HepG2 (cell line): Measurements from ENCODE around the gene SNX9. TPM values are rescaled to one million over a fixed set of nuclear protein-coding genes. Genes with fewer than 3 reads are reported as not detected.

ENCODE experiments used
- CREM ChIP-seq, 2 experiments: sonication (generic) in 1 of 2; formaldehyde crosslinking in 1 of 2; IDR thresholded peaks; 2 replicates each; pipeline versions ENCODE4 v1.4.0 to v1.6.1; 2016 to 2020; ENCODE audit warnings: antibody characterized with exemption in 1 of 2, mild to moderate bottlenecking in 1 of 2, missing genetic modification reagents in 1 of 2
- FOXA1 ChIP-seq, 2 experiments: fragments of 450-650 bp in 1 of 2; sonication (generic) in 1 of 2; formaldehyde crosslinking in 1 of 2; IDR thresholded peaks; 2 replicates each; pipeline versions ENCODE4 v1.4.0 to v1.6.1; 2016 to 2020; ENCODE audit warnings: missing genetic modification reagents in 1 of 2
- LBX2 ChIP-seq: sonication (generic); formaldehyde crosslinking; IDR thresholded peaks from 2 replicates; pipeline ENCODE4 v1.5.0; 2020; ENCODE audit warnings: missing genetic modification reagents, mild to moderate bottlenecking, borderline replicate concordance
- MAZ ChIP-seq, 2 experiments: sonication (generic) in 1 of 2; formaldehyde crosslinking in 1 of 2; IDR thresholded peaks; 2 replicates each; pipeline versions ENCODE4 v1.5.0 to v1.6.1; 2012 to 2020; ENCODE audit warnings: low read depth in 2 of 2, mild to moderate bottlenecking in 2 of 2, borderline replicate concordance in 1 of 2, improper control_type of control experiment in 1 of 2, low read length in 1 of 2, missing genetic modification reagents in 1 of 2, moderate library complexity in 1 of 2
- MYC ChIP-seq: sonication (generic); formaldehyde crosslinking; IDR thresholded peaks from 2 replicates; pipeline ENCODE4 v1.9.0; 2021; ENCODE audit warnings: missing genetic modification reagents, borderline replicate concordance
- NONO ChIP-seq, 2 experiments: fragments of 450-650 bp in 1 of 2; sonication (generic) in 1 of 2; formaldehyde crosslinking in 1 of 2; IDR thresholded peaks in 1 of 2; conservative IDR thresholded peaks in 1 of 2; 2 replicates each; pipeline versions ENCODE4 v1.6.1 to v1.8.0; 2017 to 2022; ENCODE audit warnings: mild to moderate bottlenecking in 1 of 2, missing genetic modification reagents in 1 of 2, moderate library complexity in 1 of 2
- NR1H2 ChIP-seq: sonication (generic); formaldehyde crosslinking; IDR thresholded peaks from 2 replicates; pipeline ENCODE4 v1.8.1; 2022; ENCODE audit warnings: low read depth, missing genetic modification reagents, borderline replicate concordance
- TCF12 ChIP-seq, 2 experiments: fragments of 450-650 bp in 1 of 2; sonication (generic) in 1 of 2; formaldehyde crosslinking in 1 of 2; IDR thresholded peaks; 2 replicates each; pipeline versions ENCODE4 v1.6.1 to v1.8.0; 2017 to 2022; ENCODE audit warnings: antibody characterized with exemption in 1 of 2, mild to moderate bottlenecking in 1 of 2, missing genetic modification reagents in 1 of 2, moderate library complexity in 1 of 2
- TCF7 ChIP-seq: sonication (generic); IDR thresholded peaks from 2 replicates; pipeline ENCODE4 v1.6.1; 2016; ENCODE audit warnings: antibody characterized with exemption, low read depth
- THYN1 ChIP-seq: sonication (generic); formaldehyde crosslinking; IDR thresholded peaks from 2 replicates; pipeline ENCODE4 v1.8.1; 2023; ENCODE audit warnings: low read depth, mild to moderate bottlenecking, moderate library complexity, missing genetic modification reagents, borderline replicate concordance
- ZBTB40 ChIP-seq, 2 experiments: fragments of 450-650 bp in 1 of 2; sonication (generic) in 1 of 2; formaldehyde crosslinking in 1 of 2; IDR thresholded peaks; 2 replicates each; pipeline versions ENCODE4 v1.6.1 to v1.8.0; 2016 to 2022; ENCODE audit warnings: antibody characterized with exemption in 1 of 2, mild to moderate bottlenecking in 1 of 2, missing genetic modification reagents in 1 of 2
- ZBTB8A ChIP-seq: sonication (generic); formaldehyde crosslinking; IDR thresholded peaks from 2 replicates; pipeline ENCODE4 v1.4.0; 2020; ENCODE audit warnings: mild to moderate bottlenecking, low read depth, missing genetic modification reagents, borderline replicate concordance
- ZKSCAN8 ChIP-seq: IDR thresholded peaks from 2 replicates; pipeline ENCODE4 v1.6.1; 2016; ENCODE audit warnings: borderline replicate concordance, missing genetic modification reagents, missing compliant biosample characterization
- ZNF652 ChIP-seq: IDR thresholded peaks from 2 replicates; pipeline ENCODE4 v1.6.1; 2016; ENCODE audit warnings: low read depth, borderline replicate concordance
- ZNF703 ChIP-seq: sonication (generic); formaldehyde crosslinking; IDR thresholded peaks from 2 replicates; pipeline ENCODE4 v1.5.1; 2020; ENCODE audit warnings: missing genetic modification reagents, mild to moderate bottlenecking, moderate library complexity, borderline replicate concordance
- ZNF709 ChIP-seq: sonication (generic); formaldehyde crosslinking; IDR thresholded peaks from 2 replicates; pipeline ENCODE4 v1.5.0; 2020; ENCODE audit warnings: mild to moderate bottlenecking, missing genetic modification reagents
- ZNF790 ChIP-seq: sonication (generic); formaldehyde crosslinking; IDR thresholded peaks from 2 replicates; pipeline ENCODE4 v1.8.0; 2022; ENCODE audit warnings: missing genetic modification reagents, mild to moderate bottlenecking, borderline replicate concordance
- polyA plus RNA-seq, 8 experiments: library from polyadenylated mRNA; depleted of rRNA in 3 of 8; stranded (reverse) in 7 of 8; unstranded in 1 of 8; fragments of >200 nt; fragmentation: Illumina TruSeq in 4 of 8; extraction: Trizol in 4 of 8; gene quantifications; 2 replicates each; pipeline versions ENCODE4 v1.2.1 to v1.2.3, GENCODE V29; 2011 to 2016; ENCODE audit warnings: low read depth in 4 of 8, missing spikeins in 1 of 8, mixed read lengths in 1 of 8; ENCODE audit not compliant: insufficient read depth in 1 of 8
- total RNA-seq, 5 experiments: library from RNA; depleted of rRNA; stranded (reverse); fragments of >200 nt; fragmentation: Illumina TruSeq; extraction: Trizol; gene quantifications; 2 replicates each; pipeline ENCODE4 v1.2.3, GENCODE V29; 2016; ENCODE audit warnings: low read depth in 1 of 5

Gene SNX9
- total and polyA plus RNA-seq, 2 of the 13 experiments (the other 11 are each of a cell fraction or from before 2014, with no cell fraction given) = 21.9 to 36.0 TPM

GRCh38 chr6:157982563-157983405 is 159.7 kb downstream of the SNX9 start (continued):
- TF ChIP-seq ZBTB40 (IDR thresholded peaks at IDR 0.05) (no peak), ZBTB40 (CRISPR knock-in tag; IDR thresholded peaks at IDR 0.05) (no peak), TCF7 (no peak), CREM (IDR thresholded peaks at IDR 0.05) (no peak), CREM (CRISPR knock-in tag; IDR thresholded peaks at IDR 0.05) (no peak), FOXA1 (IDR thresholded peaks at IDR 0.05) (no peak), FOXA1 (CRISPR knock-in tag; IDR thresholded peaks at IDR 0.05) (peak; percentile 62), ZBTB8A (no peak), ZNF652 (no peak), ZKSCAN8 (CRISPR knock-in tag) (no peak; the same call in 1 of the 2 replicates), LBX2 (CRISPR knock-in tag) (no peak), ZNF703 (CRISPR knock-in tag) (no peak), ZNF790 (CRISPR knock-in tag) (0 out of 2 replicates have a peak, but pooled peaks have one; percentile 71), MAZ (IDR thresholded peaks at IDR 0.05; ENCODE audit: borderline replicate concordance, low read depth, low read length) (no peak), MAZ (CRISPR knock-in tag; IDR thresholded peaks at IDR 0.05; ENCODE audit: low read depth) (no peak), NONO (IDR thresholded peaks at IDR 0.05) (no peak), NONO (CRISPR knock-in tag; conservative IDR thresholded peaks at IDR 0.05) (no peak), THYN1 (CRISPR knock-in tag) (no peak), NR1H2 (CRISPR knock-in tag) (no peak), TCF12 (IDR thresholded peaks at IDR 0.05) (no peak), TCF12 (CRISPR knock-in tag; IDR thresholded peaks at IDR 0.05) (no peak), MYC (CRISPR knock-in tag) (peak; percentile 37; the same call in 1 of the 2 replicates), ZNF709 (CRISPR knock-in tag) (no peak)
